ENCODE results near the gene VSTM5.
"Not testable (repeated sequence)": the region's sequence is repeated elsewhere in the genome, so short reads cannot be mapped to it uniquely, and the experiment has no call there.

Gene VSTM5

GRCh38 chr11:93784935-93785360, 65.5 kb downstream of the VSTM5 start:
- DNase-seq, result no peak

GRCh38 chr11:93784145-93784934, 66.1 kb downstream of the VSTM5 start, which contains the start of gene MED17:
TSS of gene MED17 (plus strand) at chr11:93784282. CDS start at chr11:93784514, 232 bp downstream.
- peak; percentile 78 for DNase-seq

GRCh38 chr11:93783765-93784144, 66.7 kb downstream of the VSTM5 start:
- DNase-seq, result no peak

- DNase-seq, result no peak
Observed at GRCh38 chr11:93783362-93783761, 67.1 kb downstream of the VSTM5 start.

GRCh38 chr11:93775289-93775688, 75.1 kb downstream of the VSTM5 start:
- DNase-seq, result no peak

- DNase-seq, result not testable (repeated sequence)
Observed at GRCh38 chr11:93774560-93774959, 75.9 kb downstream of the VSTM5 start.

GRCh38 chr11:93773601-93774200, 76.7 kb downstream of the VSTM5 start:
- DNase-seq, result no peak

- no peak for DNase-seq
Observed at GRCh38 chr11:93773045-93773477, 77.4 kb downstream of the VSTM5 start.

- no peak for DNase-seq
Observed at GRCh38 chr11:93772123-93772522, 78.3 kb downstream of the VSTM5 start.

GRCh38 chr11:93770160-93770559, 80.3 kb downstream of the VSTM5 start:
- DNase-seq, result no peak

Measured in effector CD8-positive, alpha-beta T cell (primary cell).